LNCAP (cell line): ENCODE data around the gene ANTXR1.

Experiments
- CTCF ChIP-seq: fragments of 450-650 bp; IDR thresholded peaks from 2 replicates; pipeline ENCODE4 v1.5.1; 2017; ENCODE audit warnings: mild to moderate bottlenecking

Gene ANTXR1

GRCh38 chr2:69260666-69261065 lies 247.7 kb downstream of the ANTXR1 start:
- no peak for TF ChIP-seq CTCF

GRCh38 chr2:69269330-69269729 lies 256.4 kb downstream of the ANTXR1 start:
- no peak for TF ChIP-seq CTCF

- TF ChIP-seq CTCF: no peak
Measured at GRCh38 chr2:69271831-69272257, 258.9 kb downstream of the ANTXR1 start.

GRCh38 chr2:69272803-69273471 lies 260.0 kb downstream of the ANTXR1 start:
- TF ChIP-seq CTCF: no peak

- no peak for TF ChIP-seq CTCF
Measured at GRCh38 chr2:69275490-69275889, 262.5 kb downstream of the ANTXR1 start.

- no peak for TF ChIP-seq CTCF
Measured at GRCh38 chr2:69278366-69278765, 265.4 kb downstream of the ANTXR1 start.

GRCh38 chr2:69279211-69279610 lies 266.2 kb downstream of the ANTXR1 start:
- no peak for TF ChIP-seq CTCF
